Lower leg skin (tissue), 3 donors: ENCODE data around the gene ABHD17A.

Experiments
- CTCF ChIP-seq, 3 donors: fragments of 450-650 bp; IDR thresholded peaks; one replicate each; pipeline ENCODE4 v1.5.1; 2016; ENCODE audit warnings: antibody characterized with exemption in 3 of 3, mild to moderate bottlenecking in 3 of 3, moderate library complexity in 2 of 3
- POLR2A ChIP-seq, 2 donors: fragments of 450-650 bp; IDR thresholded peaks; one replicate each; pipeline ENCODE4 v1.6.1; 2016 to 2017; ENCODE audit warnings: antibody characterized with exemption in 2 of 2, mild to moderate bottlenecking in 1 of 2, moderate library complexity in 1 of 2

GRCh38 chr19:1854039-1854541 lies 31.2 kb downstream of the ABHD17A start:
- TF ChIP-seq CTCF (IDR thresholded peaks at IDR 0.05) (no peak), POLR2A (IDR thresholded peaks at IDR 0.05) (no peak)
